Stimulated activated memory B cell treated with anti-CD40 and anti-IgM and Interleukin-4, amounts not matched to agents 10 μg/mL and 1 μg/mL and 100 μg/mL, for 72 hours (primary cell): ENCODE measurements around the gene DHRSX.
"Not testable (repeated sequence)": the region's sequence is repeated elsewhere in the genome, so short reads cannot be mapped to it uniquely, and the experiment has no call there.

Experiments
- ATAC-seq: fragments of 150-1000 bp; cut with Tn5 transposase; 2 replicates; pipeline ENCODE4 v1.10.0; 2021
- H3K27ac Mint-ChIP-seq: one replicate; pipeline ENCODE4 v1.8.0; 2022; ENCODE audit warnings: mild to moderate bottlenecking, mixed read lengths
- H3K27me3 Mint-ChIP-seq: one replicate; pipeline ENCODE4 v1.8.0; 2022; ENCODE audit warnings: mixed read lengths
- H3K36me3 Mint-ChIP-seq: one replicate; pipeline ENCODE4 v1.8.0; 2022; ENCODE audit warnings: mixed read lengths
- H3K4me1 Mint-ChIP-seq: one replicate; pipeline ENCODE4 v1.8.0; 2022; ENCODE audit warnings: mixed read lengths
- H3K4me3 Mint-ChIP-seq: one replicate; pipeline ENCODE4 v1.8.0; 2022; ENCODE audit warnings: mild to moderate bottlenecking, moderate library complexity, mixed read lengths
- H3K9me3 Mint-ChIP-seq: one replicate; pipeline ENCODE4 v1.8.0; 2022; ENCODE audit warnings: mixed read lengths

DHRSX gene

DNA sequence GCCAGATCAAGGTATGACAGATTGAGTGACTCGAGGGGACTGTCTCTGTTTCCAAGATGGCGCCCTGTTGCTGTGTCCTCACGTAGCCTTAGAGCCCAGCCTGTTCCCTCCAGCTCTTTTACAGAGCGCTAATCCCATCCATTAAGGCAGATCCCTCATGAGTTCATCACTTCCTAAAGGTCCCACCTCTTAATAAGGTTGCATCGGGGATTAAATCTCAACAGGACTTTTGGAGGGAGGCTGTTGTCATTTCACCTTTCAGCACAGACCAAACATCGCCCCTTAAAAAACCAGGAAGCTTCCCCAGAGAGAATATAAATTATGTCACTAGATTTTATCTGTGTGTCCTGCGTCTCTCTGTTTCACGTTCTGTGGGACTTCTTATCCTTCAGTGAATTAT lies 32.6 kb upstream of the DHRSX start:
- no peak overlapping the region for H3K4me3 Mint-ChIP-seq
- no peak overlapping the region for H3K27ac Mint-ChIP-seq
- H3K36me3 Mint-ChIP-seq = no peaks in the 10 kb centered on the region
- no peaks in the 10 kb centered on the region for H3K4me1 Mint-ChIP-seq
- no peaks in the 10 kb centered on the region for H3K27me3 Mint-ChIP-seq
- peaks cover 3% of the 10 kb centered on the region for H3K9me3 Mint-ChIP-seq
- no peak for ATAC-seq

DNA sequence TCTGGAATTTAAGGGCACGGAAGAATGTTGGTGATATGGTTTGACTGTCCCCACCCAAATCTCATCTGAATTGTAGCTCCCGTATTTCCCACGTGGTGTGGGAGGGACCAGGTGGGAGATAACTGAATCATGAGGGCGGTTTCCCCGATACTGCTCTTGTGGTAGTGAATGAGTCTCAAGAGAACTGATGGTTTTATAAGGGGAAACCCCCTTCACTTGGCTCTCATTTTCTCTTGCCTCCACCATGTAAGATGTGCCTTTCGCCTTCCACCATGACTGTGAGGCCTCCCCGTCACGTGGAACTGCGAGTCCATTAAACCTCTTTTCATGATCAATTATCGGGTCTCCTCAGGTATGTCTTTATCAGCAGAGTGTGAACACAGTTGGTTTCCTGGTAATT lies 25.6 kb upstream of the DHRSX start:
- Mint-ChIP-seq H3K36me3 (peaks cover 6% of the 10 kb centered on the region), H3K4me3 (no peak overlapping the region), H3K27ac (peak overlapping the region; percentile 55), H3K9me3 (peaks cover 18% of the 10 kb centered on the region), H3K4me1 (peaks cover 14% of the 10 kb centered on the region), H3K27me3 (peaks cover 12% of the 10 kb centered on the region)
- ATAC-seq = peak; percentile 70

DNA sequence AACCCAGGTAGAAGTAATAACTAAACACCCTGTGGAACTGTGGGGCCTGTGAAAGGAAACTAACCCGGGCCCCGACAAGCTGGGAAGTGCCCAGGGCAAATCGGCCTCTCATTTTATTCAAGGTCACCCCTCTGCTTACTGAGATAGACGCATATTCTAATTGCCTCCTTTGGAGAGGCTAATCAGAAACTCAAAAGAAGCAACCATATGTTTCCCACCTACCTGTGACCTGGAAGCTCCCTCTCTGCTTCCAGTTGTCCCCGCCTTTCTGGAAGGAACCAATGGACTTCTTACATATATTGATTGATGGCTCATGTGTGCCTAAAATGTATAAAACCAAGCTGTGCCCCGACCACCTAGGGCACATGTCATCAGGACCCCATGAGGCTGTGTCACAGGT lies 23.1 kb upstream of the DHRSX start:
- Mint-ChIP-seq H3K27me3 (peaks cover 12% of the 10 kb centered on the region), H3K27ac (no peak overlapping the region), H3K9me3 (peaks cover 18% of the 10 kb centered on the region), H3K36me3 (peaks cover 6% of the 10 kb centered on the region), H3K4me3 (no peak overlapping the region), H3K4me1 (peaks cover 14% of the 10 kb centered on the region)
- ATAC-seq = no peak

DNA sequence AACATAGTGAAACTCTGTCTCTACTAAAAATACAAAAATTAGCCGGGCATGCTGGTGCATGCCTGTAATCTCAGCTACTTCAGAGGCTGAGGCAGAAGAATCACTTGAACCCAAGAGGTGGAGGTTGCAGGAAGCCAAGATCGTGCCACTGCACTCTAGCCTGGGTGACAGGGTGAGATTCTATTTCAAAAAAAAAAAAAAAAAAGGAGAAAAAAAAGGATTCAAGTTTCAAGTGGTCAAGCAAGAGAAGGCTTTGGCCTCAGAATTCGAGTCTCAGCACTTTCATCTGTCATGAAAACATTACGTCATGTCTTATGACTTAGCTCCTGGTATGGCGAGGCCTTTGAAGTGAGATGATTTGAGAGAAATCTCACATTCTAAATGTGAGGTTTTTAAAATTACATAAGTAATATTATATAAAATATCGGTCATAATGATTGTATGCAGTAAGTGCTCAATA lies 21.2 kb upstream of the DHRSX start:
- no peak for ATAC-seq
- peaks cover 14% of the 10 kb centered on the region for H3K9me3 Mint-ChIP-seq
- peaks cover 6% of the 10 kb centered on the region for H3K36me3 Mint-ChIP-seq
- H3K4me3 Mint-ChIP-seq = no peak overlapping the region
- H3K4me1 Mint-ChIP-seq = peaks cover 26% of the 10 kb centered on the region
- H3K27me3 Mint-ChIP-seq = peaks cover 5% of the 10 kb centered on the region
- H3K27ac Mint-ChIP-seq = no peak overlapping the region

DNA sequence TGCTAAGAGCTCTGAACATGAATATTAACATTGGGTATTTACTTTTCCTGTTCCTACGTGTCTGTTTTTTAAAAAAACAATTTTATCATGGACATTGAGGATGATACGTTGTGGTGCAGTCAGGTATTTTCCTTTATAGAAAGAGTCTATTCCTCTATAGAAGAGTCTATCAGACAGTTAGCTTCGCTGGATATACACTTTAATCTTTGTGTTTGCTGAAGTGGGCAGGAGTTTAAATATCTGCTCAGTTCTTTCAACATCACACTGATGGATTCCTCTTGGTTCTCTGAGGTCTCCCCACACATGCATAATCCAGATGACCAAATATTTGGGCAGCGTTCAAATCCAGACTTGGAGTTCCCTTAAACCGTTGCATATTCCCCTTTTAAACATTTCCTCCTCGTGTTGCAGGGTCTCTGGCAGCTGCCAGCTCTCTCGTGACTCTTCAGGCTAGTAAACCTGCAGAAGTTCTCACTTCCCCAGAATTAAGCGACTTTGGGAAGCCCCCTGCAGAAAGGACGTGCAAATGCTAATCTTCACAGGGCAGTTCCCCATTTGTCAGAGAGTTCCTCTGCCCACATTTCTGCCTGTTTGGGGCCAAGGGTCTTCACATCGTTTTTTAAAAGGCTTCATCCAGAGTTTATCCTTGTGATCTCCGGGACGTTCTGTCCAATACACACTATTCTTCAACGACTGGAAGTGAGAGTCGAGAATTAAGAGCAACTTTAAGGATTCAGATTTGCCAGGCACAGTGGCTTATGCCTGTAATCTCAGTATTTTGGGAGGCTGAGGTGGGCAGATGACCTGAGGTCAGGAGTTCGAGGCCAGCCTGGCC lies 20.5 kb upstream of the DHRSX start:
- Mint-ChIP-seq H3K27ac (no peak overlapping the region), H3K36me3 (peaks cover 6% of the 10 kb centered on the region), H3K9me3 (peaks cover 8% of the 10 kb centered on the region), H3K27me3 (no peaks in the 10 kb centered on the region), H3K4me1 (peaks cover 26% of the 10 kb centered on the region), H3K4me3 (peak overlapping the region; percentile 69)
- ATAC-seq = peak; percentile 95

DNA sequence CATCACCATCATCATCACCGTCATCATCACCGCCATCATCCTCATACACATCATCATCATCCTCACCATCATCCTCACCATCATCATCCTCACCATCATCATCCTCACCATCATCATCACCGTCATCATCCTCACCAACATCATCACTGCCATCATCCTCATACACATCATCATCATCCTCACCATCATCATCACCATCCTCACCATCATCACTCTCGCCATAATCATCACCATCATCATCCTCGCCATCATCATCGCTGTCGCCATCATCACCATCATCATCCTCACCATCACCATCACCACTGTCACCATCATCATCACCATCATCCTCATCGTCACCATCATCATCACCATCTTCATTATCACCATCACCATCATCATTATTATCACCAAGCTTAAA lies 19.8 kb upstream of the DHRSX start:
- Mint-ChIP-seq H3K36me3 (peaks cover under 1% of the 10 kb centered on the region), H3K4me3 (no peak overlapping the region), H3K9me3 (peaks cover 4% of the 10 kb centered on the region), H3K4me1 (peaks cover 27% of the 10 kb centered on the region), H3K27me3 (no peaks in the 10 kb centered on the region), H3K27ac (no peak overlapping the region)
- ATAC-seq = no peak

DNA sequence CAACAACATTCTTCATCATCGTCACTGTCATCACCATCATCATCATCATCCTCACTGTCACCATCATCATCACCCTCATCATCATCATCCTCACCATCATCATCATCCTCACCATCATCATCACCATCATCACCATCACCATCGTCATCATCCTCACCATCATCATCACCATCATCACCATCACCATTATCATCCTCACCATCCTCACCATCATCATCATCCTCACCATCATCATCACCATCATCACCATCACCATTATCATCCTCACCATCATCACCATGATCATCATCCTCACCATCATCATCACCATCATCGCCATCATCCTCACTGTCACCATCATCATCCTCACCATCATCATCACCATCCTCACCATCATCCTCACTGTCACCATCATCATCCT lies 18.9 kb upstream of the DHRSX start:
- not testable (repeated sequence) for H3K4me3 Mint-ChIP-seq, H3K36me3 Mint-ChIP-seq, ATAC-seq, H3K27ac Mint-ChIP-seq, H3K9me3 Mint-ChIP-seq, H3K27me3 Mint-ChIP-seq
- H3K4me1 Mint-ChIP-seq = peaks cover 30% of the 10 kb centered on the region

DNA sequence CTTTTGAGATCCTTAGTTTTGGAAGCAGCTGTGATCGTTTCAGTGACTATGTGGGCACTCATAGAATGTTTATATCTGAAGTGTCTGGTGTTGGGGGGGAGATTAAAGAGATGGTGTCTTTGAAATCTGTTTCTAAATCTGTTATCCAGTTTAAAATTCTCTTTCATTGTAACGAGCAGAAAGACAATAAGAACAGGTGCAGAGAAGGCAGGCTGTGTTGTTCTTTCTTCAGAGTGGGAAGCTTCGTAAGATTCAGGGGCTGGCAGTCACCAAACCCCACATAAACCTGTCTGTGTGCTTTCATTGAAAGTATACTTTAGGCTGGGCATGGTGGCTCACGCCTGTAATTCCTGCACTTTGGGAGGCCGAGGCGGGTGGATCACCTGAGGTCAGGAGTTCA lies 16.3 kb upstream of the DHRSX start:
- Mint-ChIP-seq H3K27ac (peak overlapping the region; percentile 81), H3K4me1 (peaks cover 40% of the 10 kb centered on the region), H3K27me3 (no peaks in the 10 kb centered on the region), H3K36me3 (no peaks in the 10 kb centered on the region), H3K4me3 (peak overlapping the region; percentile 59), H3K9me3 (no peaks in the 10 kb centered on the region)
- peak; percentile 10 for ATAC-seq

DNA sequence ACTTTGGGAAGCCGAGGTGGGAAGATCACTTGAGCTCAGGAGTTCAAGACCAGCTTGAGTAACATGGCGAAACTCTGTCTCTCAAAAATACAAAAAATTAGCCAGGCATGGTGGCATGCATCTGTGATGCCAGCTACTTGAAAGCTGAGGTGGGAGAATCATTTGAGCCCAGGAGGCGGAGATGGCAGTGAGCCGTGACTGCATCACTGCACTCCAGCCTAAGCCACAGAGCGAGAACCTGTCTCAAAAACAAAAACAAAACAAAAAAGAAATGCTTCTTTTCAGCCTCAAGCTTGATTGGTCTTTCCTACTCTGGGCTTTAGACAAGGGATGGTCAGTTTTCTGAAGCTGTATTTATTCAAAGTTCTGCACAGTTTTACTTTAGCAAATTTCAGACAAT lies 15.8 kb upstream of the DHRSX start:
- peaks cover 44% of the 10 kb centered on the region for H3K4me1 Mint-ChIP-seq
- no peaks in the 10 kb centered on the region for H3K9me3 Mint-ChIP-seq
- no peaks in the 10 kb centered on the region for H3K36me3 Mint-ChIP-seq
- ATAC-seq = peak; percentile 84
- H3K27ac Mint-ChIP-seq = peak overlapping the region; percentile 81
- no peaks in the 10 kb centered on the region for H3K27me3 Mint-ChIP-seq
- peak overlapping the region; percentile 59 for H3K4me3 Mint-ChIP-seq

DNA sequence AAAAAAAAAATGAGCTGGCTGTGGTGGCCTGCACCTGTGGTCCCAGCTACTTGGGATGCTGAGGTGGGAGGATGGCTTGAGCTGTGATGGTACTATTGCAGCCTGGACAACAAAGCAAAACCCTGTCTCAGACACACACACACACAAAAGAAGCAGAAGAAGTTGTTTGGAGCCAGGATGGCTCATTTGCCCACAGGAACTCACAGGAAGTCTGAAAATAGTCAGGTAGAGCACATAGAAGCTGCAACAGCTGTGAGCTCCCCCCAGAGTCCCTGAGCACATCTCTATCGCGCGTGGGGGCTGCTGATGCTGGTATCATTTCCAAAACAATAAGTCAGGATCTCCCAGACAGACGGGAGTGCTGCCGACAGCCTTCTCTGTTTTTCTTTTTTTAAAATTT lies 13.4 kb upstream of the DHRSX start:
- peaks cover 46% of the 10 kb centered on the region for H3K4me1 Mint-ChIP-seq
- H3K4me3 Mint-ChIP-seq = peak overlapping the region; percentile 28
- H3K27me3 Mint-ChIP-seq = no peaks in the 10 kb centered on the region
- ATAC-seq = peak; percentile 47
- H3K9me3 Mint-ChIP-seq = no peaks in the 10 kb centered on the region
- no peaks in the 10 kb centered on the region for H3K36me3 Mint-ChIP-seq
- peak overlapping the region; percentile 69 for H3K27ac Mint-ChIP-seq

DNA sequence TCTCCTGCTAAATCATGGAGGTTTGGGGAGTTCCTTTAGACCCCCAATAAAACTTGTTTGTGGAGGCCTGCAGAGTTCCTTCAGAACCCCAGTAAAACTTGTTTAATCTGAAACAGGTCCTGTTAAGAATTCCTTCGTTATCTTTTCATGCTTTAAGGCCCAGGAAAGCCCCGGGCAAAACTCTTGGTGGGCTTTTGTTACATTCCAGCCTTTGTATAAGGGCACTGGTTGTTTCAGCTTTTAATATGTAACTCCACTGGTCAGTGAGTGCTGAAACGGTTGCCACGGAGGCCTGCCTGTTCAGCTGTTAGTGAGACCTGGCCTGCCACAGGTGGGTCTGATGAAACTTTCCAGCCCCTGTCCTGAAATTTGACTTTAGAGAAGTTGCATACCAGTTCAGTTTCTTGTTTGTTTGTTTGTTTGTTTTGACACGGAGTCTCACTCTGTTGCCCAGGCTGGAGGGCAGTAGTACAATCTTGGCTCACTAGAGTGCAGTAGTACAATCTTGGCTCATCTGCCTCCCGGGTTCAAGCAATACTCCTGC lies 12.4 kb upstream of the DHRSX start:
- no peak overlapping the region for H3K4me3 Mint-ChIP-seq
- H3K36me3 Mint-ChIP-seq = no peaks in the 10 kb centered on the region
- H3K9me3 Mint-ChIP-seq = no peaks in the 10 kb centered on the region
- no peaks in the 10 kb centered on the region for H3K27me3 Mint-ChIP-seq
- no peak for ATAC-seq
- H3K27ac Mint-ChIP-seq = peak overlapping the region; percentile 69
- H3K4me1 Mint-ChIP-seq = peaks cover 53% of the 10 kb centered on the region

DNA sequence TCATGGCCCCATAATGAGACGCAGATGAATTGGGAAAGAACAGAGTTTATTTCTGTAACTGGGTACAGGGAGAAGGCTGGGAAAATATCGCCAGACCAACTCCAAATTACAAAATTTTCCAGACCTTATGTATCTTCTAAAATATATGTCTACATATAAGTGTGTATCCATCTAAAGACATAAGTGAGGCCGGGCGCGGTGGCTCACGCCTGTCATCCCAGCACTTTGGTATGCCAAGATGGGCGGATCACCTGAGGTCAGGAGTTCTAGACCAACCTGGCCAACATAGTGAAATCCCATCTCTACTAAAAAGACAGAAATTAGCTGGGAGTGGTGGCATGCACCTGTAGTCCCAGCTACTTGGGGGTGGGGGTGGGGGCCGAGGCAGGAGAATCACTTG lies 11.7 kb upstream of the DHRSX start:
- H3K27me3 Mint-ChIP-seq = no peaks in the 10 kb centered on the region
- peak overlapping the region; percentile 69 for H3K27ac Mint-ChIP-seq
- no peak for ATAC-seq

DNA sequence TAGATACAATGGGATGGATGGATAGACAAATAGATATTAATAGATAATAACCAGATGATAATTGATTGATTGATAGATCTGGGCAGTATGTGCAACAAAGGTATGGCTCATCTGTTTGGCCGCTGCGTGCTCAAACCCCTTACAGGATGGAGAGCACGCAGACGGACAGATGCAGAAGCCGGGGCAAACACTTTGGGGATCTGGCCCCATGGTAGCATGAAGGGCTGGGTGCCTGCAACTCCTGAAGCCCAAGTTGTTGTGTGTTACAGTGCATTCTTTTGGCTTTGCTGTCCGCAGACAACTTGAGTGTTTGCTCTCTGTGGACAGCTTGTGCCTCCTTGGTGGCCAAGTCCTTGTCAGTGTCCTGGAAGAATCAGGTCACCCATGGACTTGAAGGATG lies 10.6 kb upstream of the DHRSX start:
- no peak overlapping the region for H3K4me3 Mint-ChIP-seq
- H3K27ac Mint-ChIP-seq = peak overlapping the region; percentile 46
- H3K4me1 Mint-ChIP-seq = peaks cover 35% of the 10 kb centered on the region
- ATAC-seq = no peak
- no peaks in the 10 kb centered on the region for H3K9me3 Mint-ChIP-seq
- no peaks in the 10 kb centered on the region for H3K27me3 Mint-ChIP-seq
- no peaks in the 10 kb centered on the region for H3K36me3 Mint-ChIP-seq

More for the DNA sequence above, 11.7 kb upstream of the DHRSX start:
- Mint-ChIP-seq H3K9me3 (no peaks in the 10 kb centered on the region), H3K4me3 (no peak overlapping the region), H3K4me1 (peaks cover 46% of the 10 kb centered on the region), H3K36me3 (no peaks in the 10 kb centered on the region)

DNA sequence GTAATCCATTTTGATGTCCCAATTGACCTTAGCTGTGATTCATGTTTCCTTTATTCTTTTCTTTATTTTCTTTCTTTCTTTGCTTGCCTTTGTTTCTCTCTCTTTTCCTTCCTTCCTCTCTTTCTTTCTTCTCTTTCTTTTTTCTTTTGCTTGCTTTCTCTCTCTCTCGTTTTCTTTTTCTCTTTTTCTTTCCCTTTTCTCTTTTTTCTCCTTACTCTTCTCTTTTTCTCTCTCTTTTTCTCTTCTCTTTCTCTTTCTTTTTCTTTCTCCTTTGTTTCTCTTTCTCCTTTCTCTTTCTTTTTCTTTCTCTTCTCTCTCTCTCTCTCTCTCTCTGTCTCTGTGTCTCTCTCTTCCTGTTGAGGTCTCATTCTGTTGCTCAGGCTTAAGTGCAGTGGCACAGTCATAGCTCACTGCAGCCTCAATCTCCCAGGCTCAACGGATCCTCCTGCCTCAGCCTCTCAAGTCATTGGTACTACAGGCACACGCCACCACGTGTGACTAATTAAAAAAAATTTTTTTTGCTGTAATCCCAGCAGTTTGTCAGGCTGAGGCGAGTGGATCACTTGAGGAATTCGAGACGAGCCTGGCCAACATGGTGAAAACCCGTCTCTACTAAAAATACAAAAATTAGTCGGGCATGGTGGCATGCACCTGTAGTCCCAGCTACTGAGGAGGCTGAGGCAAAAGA lies 8.0 kb upstream of the DHRSX start:
- Mint-ChIP-seq H3K27ac (peak overlapping the region; percentile 26), H3K36me3 (no peaks in the 10 kb centered on the region), H3K4me3 (no peak overlapping the region), H3K9me3 (no peaks in the 10 kb centered on the region), H3K27me3 (no peaks in the 10 kb centered on the region), H3K4me1 (peaks cover 15% of the 10 kb centered on the region)
- no peak for ATAC-seq

DNA sequence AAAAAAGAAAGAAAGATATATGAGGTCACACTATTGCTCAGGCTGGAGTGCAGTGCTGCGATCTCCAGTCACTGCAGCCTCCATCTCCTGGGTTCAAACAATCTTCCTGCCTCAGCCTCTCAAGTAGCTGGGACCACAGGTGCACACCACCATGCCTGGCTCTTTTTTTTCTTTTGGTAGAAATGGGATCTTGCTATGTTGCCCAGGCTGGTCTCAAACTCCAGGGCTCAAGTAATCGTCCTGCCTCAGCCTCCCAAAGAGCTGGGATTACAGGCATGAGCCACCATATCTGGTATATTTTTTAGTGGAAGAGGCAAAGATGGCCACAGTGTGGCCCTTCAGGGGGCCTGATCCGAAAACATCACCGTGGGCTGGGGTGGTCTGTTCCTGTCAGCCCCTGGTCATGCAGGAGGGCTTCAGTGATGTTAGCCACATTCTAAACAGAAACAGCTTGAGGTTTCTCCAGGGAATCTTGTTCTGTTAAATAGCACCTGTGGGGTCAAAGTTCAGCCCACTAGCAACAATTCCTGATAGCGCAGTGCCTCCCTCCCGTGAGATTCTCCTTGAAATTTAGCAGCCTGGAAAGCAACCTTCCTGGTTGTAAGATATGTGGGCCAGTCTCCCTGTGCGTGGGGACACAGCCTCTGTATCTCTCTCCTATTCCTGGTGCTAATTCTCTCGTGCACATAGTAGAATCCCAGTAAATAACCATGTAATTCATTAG lies 7.3 kb upstream of the DHRSX start:
- no peaks in the 10 kb centered on the region for H3K9me3 Mint-ChIP-seq
- H3K27me3 Mint-ChIP-seq = no peaks in the 10 kb centered on the region
- H3K36me3 Mint-ChIP-seq = no peaks in the 10 kb centered on the region
- H3K27ac Mint-ChIP-seq = peak overlapping the region; percentile 26
- no peak overlapping the region for H3K4me3 Mint-ChIP-seq
- peaks cover 15% of the 10 kb centered on the region for H3K4me1 Mint-ChIP-seq
- no peak for ATAC-seq
